ENCODE data around the gene NPEPL1. TPM values are rescaled to one million over a fixed set of nuclear protein-coding genes. Genes with fewer than 3 reads are reported as not detected.

The NPEPL1 gene
- total RNA-seq, 1 experiment from 2014 or later: 71.6 TPM

- no peak for DNase-seq (ENCODE audit: low read depth)
- in situ Hi-C loops (cut with HindIII; ENCODE audit: low pct_unique_long_range_greater_than_20kb, low sequenced_read_pairs): no loop called here
Measured at GRCh38 chr20:58706150-58706892, 13.7 kb downstream of the NPEPL1 start.

GRCh38 chr20:58706975-58707681 lies 14.5 kb downstream of the NPEPL1 start:
- in situ Hi-C loops (cut with HindIII; ENCODE audit: low pct_unique_long_range_greater_than_20kb, low sequenced_read_pairs): no loop called here
- DNase-seq (ENCODE audit: low read depth): no peak

GRCh38 chr20:58707770-58708169 lies 15.2 kb downstream of the NPEPL1 start:
- in situ Hi-C loops (cut with HindIII; ENCODE audit: low pct_unique_long_range_greater_than_20kb, low sequenced_read_pairs): no loop called here
- DNase-seq (ENCODE audit: low read depth): no peak

- no peak for DNase-seq (ENCODE audit: low read depth)
- in situ Hi-C loops (cut with HindIII; ENCODE audit: low pct_unique_long_range_greater_than_20kb, low sequenced_read_pairs): no loop called here
Measured at GRCh38 chr20:58708246-58708931, 15.8 kb downstream of the NPEPL1 start.

- no peak for DNase-seq (ENCODE audit: low read depth)
- in situ Hi-C loops (cut with HindIII; ENCODE audit: low pct_unique_long_range_greater_than_20kb, low sequenced_read_pairs): no loop called here
Measured at GRCh38 chr20:58709013-58709702, 16.6 kb downstream of the NPEPL1 start.

- in situ Hi-C loops (cut with HindIII; ENCODE audit: low pct_unique_long_range_greater_than_20kb, low sequenced_read_pairs): no loop called here
- DNase-seq (ENCODE audit: low read depth): no peak
Measured at GRCh38 chr20:58709703-58710039, 17.1 kb downstream of the NPEPL1 start.

- DNase-seq (ENCODE audit: low read depth): no peak
- in situ Hi-C loops (cut with HindIII; ENCODE audit: low pct_unique_long_range_greater_than_20kb, low sequenced_read_pairs): no loop called here
Measured at GRCh38 chr20:58710481-58711265, 18.1 kb downstream of the NPEPL1 start.

GRCh38 chr20:58711266-58712051 lies 18.9 kb downstream of the NPEPL1 start:
- no peak for DNase-seq (ENCODE audit: low read depth)
- in situ Hi-C loops (cut with HindIII; ENCODE audit: low pct_unique_long_range_greater_than_20kb, low sequenced_read_pairs): no loop called here

- in situ Hi-C loops (cut with HindIII; ENCODE audit: low pct_unique_long_range_greater_than_20kb, low sequenced_read_pairs): no loop called here
- DNase-seq (ENCODE audit: low read depth): no peak
Measured at GRCh38 chr20:58712151-58712791, 19.7 kb downstream of the NPEPL1 start.

- in situ Hi-C loops (cut with HindIII; ENCODE audit: low pct_unique_long_range_greater_than_20kb, low sequenced_read_pairs): no loop called here
- DNase-seq (ENCODE audit: low read depth): no peak
Measured at GRCh38 chr20:58712806-58713731, 20.5 kb downstream of the NPEPL1 start.

- in situ Hi-C loops (cut with HindIII; ENCODE audit: low pct_unique_long_range_greater_than_20kb, low sequenced_read_pairs): no loop called here
- DNase-seq (ENCODE audit: low read depth): no peak
Measured at GRCh38 chr20:58713801-58714339, 21.3 kb downstream of the NPEPL1 start.

- in situ Hi-C loops (cut with HindIII; ENCODE audit: low pct_unique_long_range_greater_than_20kb, low sequenced_read_pairs): no loop called here
- no peak for DNase-seq (ENCODE audit: low read depth)
Measured at GRCh38 chr20:58714340-58714922, 21.8 kb downstream of the NPEPL1 start.

GRCh38 chr20:58714923-58715351 lies 22.3 kb downstream of the NPEPL1 start:
- no peak for DNase-seq (ENCODE audit: low read depth)
- in situ Hi-C loops (cut with HindIII; ENCODE audit: low pct_unique_long_range_greater_than_20kb, low sequenced_read_pairs): no loop called here

- no peak for DNase-seq (ENCODE audit: low read depth)
- in situ Hi-C loops (cut with HindIII; ENCODE audit: low pct_unique_long_range_greater_than_20kb, low sequenced_read_pairs): no loop called here
Measured at GRCh38 chr20:58715391-58715800, 22.8 kb downstream of the NPEPL1 start.

- in situ Hi-C loops (cut with HindIII; ENCODE audit: low pct_unique_long_range_greater_than_20kb, low sequenced_read_pairs): no loop called here
- DNase-seq (ENCODE audit: low read depth): no peak
Measured at GRCh38 chr20:58715801-58716475, 23.3 kb downstream of the NPEPL1 start.
